Caki2 (cell line): ENCODE measurements around the gene TMEM167B. TPM values are rescaled to one million over a fixed set of nuclear protein-coding genes. Genes with fewer than 3 reads are reported as not detected.

Experiments
- DNase-seq: peaks from one replicate; pipeline ENCODE4 v3.0.0-alpha.2; 2015; ENCODE audit warnings: low read depth
- in situ Hi-C: cut with HindIII; loops from 2 replicates; pipeline ENCODE4 v1.10.0; 2016; ENCODE audit warnings: low sequenced_read_pairs, low pct_unique_long_range_greater_than_20kb, mixed read lengths
- total RNA-seq: library from RNA; depleted of rRNA; stranded (reverse); fragments of >200 nt; shearing (Covaris generic); gene quantifications from 2 replicates; pipeline ENCODE4 v1.2.3, GENCODE V29; 2014; ENCODE audit warnings: low replicate concordance

Gene TMEM167B
- total RNA-seq, 1 experiment from 2014 or later, result 15.1 TPM

DNA sequence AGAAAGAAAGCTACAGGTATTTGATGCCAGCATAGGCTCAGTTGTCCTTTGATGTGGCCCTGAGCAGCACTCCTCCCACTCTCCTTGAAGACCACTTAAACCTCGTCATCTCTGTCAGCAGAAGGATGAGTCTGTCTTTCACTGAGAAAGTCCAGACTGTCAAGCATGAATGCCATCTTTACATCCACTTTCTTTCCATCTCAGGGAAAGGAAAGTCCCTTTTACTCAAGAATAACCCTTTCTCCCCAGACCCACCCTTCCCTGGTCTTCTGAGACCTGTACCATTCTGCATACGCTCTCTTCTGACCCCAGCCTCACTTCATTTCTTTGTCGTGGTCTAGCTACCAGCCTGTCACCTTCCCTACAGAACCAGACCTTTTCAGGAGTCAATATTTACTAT is 19.3 kb downstream of the TMEM167B start:
- in situ Hi-C loops, result no loop called here
- DNase-seq, result no peak

DNA sequence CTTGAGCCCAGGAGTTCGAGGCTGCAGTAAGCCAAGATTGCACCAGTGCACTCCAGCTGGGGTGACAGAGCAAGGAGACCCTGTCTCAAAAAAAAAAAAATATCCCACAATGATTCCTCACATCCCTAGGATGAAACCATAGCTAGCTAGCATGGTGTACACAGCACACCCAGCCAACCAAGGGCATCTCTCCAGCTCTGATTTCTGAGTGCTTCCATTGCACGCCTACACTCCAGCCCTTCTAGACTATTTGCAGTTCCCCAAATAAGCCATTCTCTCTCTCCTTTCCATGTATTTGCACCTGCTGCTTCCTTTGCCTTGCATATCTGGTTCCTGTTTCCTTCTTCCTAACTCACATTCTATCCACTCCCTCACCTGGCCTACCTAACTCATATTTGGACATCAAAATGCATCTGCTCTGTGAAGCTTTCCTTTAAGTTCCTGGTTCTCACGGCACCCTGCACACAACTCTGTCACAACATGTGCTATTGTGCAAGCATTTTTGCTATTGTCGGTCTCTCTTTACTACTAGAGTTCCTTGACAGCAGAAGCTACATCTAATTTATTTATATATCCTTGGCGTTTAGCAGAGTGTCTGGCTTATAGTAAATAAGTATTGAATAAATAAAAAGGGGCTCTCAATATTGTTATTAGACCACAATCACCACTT is 21.0 kb downstream of the TMEM167B start:
- in situ Hi-C loops, result no loop called here
- no peak for DNase-seq

DNA sequence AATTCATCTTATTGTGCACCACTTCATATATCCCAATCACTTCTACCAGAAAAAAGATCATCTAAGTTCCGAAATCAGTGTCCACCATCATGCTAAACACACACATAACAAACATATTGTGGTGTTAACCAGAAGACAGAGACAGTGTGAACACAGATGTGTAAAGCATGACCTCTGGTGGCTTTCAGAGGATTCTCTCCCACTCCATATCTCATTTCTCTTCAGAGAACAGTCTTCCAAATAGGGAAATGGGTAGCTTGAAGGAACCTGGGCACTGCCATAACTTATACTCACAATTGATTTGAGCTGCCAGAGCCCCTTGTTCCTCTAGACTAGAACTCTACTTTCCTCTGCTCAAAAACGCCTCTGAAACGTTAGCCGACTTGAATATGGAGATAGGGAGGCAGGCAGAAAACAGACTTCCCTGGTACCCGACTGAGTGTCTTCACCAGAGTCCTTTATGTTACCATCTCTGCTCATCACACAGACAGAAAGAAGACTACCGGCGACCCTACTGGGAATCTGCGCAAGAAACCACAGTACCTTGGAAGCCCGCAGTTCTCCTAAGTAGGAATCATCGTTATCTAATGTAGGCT is 21.6 kb downstream of the TMEM167B start:
- in situ Hi-C loops, result no loop called here
- peak; percentile 35 for DNase-seq

DNA sequence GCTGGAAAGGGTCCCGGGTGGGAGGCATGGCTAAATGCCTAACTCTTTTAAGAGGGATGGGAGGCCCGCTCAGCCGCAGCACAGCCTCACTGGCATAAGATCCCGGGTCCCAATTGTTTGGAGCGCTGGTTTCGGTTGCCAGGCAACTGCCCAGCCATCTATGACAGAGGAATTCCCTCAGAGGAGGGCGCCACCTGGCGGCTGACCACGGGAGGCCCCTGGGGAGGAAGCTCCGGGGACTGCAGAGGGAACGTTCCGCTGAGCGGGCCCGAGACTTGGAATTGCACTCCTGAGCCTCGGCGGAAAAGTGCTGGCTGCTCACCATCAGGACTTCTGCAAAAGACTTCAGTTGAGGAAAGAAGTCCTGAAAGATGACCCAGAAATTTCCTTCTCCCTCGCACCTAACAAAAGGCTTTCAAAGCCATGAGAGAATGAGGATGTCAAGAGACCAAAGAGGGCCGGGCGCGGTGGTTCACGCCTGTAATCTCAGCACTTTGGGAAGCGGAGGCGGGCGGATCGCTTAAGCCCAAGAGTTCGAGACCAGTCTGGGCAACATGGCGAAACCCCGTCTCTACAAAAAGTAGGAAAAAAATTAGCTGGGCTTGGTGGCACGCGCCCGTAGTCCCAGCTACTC is 22.2 kb downstream of the TMEM167B start:
- in situ Hi-C loops, result no loop called here
- peak; percentile 77 for DNase-seq

DNA sequence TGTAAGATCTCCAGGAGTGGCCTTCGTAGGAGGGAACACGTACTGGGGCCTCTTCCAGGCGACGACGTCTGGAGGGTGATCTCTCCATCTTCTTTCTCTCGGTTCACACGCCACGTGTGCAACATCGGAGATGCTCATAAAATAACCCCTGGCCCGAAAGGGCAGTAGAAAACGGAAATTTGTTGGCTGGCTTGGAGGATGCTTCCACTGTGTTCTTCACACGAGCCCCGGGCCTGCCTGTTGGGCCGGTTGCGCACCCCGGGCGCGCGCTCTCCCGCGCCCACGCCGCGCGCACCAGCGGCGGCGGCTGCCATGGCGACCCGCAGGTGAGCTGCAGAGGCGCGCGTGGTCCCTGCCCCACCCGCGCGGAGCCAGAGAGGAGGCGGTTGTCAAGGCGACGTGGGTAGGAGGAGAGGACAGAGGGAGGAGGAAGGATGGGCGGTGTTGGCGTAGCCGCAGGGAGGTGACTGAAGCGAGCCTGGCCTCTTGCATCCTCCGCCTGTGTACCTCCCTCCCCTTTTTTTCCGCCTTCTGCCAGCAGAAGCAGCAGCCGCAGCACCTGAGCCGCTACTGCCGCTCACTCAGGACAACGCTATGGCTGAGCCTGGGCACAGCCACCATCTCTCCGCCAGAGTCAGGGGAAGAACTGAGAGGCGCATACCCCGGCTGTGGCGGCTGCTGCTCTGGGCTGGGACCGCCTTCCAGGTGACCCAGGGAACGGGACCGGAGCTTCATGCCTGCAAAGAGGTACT is 23.2 kb downstream of the TMEM167B start, which contains the start of gene ELAPOR1:
TSS of gene ELAPOR1 (plus strand) at position 526 of the 752 bp plus-strand sequence. CDS start at position 595, 69 bp downstream.
- in situ Hi-C loops, result no loop called here
- DNase-seq, result no peak

DNA sequence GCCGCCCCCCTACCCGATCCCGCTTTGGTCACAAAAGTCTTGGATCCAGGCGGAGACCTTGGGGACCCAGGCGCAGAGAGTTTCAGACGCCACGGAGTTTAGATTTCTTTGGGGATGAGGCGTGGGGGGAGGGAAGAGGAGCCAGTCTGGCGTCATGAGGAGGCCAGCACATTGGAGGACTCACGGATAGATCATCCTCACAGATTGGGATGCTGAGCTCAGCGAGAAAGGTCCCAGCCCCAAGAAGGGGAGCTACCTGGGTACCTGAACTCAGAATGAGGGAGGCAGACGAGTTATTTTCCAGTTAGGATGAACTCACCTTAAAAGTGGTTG is 23.7 kb downstream of the TMEM167B start:
- in situ Hi-C loops, result no loop called here
- DNase-seq, result no peak

DNA sequence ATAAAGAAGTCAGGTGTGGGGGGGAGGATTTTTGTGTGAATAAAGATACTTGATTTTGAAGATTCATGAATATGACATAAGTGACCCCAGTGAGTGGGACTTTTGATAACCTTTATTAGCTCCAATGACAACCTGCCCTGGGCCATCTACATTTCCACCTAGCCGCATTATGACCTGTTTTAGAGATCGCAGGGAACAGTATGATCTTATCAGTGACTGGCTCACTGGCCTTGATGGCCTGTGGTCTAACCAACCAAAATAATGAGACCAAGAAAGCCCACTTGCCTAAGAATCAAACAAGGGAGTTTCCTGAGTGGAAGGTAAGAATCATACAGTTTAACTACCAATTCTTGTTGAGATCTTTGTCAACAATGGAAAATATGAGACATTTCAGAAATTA is 25.1 kb downstream of the TMEM167B start:
- in situ Hi-C loops, result no loop called here

DNA sequence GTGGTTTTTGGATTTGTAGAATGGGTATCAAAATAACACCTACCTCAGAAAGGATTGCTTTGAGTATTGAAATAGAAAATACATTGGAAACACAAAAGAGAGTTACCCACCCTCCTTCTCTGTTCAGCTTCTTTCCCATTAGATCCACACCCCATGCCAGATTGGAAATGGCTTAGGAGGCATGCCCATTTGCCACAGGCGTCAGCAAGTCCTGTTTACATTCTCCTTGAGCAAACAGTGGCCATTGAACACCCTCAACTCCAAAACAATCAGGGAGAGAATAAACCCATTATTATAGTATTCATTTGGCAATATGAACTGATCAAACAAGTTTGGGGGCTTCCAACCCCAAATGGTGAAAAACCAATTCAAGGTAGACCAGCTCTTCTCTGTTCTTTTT is 25.7 kb downstream of the TMEM167B start:
- in situ Hi-C loops, result no loop called here
- DNase-seq, result no peak

More for the DNA sequence above, 25.1 kb downstream of the TMEM167B start:
- no peak for DNase-seq

DNA sequence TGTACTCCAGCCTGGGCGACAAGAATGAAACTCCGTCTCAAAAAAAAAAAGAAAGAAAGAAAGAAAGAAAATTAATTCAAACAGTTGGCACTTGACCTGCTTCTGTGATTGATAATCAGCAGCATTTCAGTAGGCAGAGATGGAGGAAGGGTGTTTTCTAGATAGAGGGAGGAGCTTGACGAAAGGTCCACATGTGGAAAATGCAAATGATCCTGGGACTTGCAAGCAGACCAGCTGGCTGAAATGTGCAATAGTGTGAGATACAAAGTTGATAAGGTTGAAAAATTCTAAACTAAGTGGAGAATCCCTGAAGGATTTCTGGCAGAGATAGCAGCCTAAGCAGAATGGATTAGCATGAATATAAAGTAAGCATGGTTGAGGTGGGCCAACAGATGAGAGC is 27.5 kb downstream of the TMEM167B start:
- no peak for DNase-seq

DNA sequence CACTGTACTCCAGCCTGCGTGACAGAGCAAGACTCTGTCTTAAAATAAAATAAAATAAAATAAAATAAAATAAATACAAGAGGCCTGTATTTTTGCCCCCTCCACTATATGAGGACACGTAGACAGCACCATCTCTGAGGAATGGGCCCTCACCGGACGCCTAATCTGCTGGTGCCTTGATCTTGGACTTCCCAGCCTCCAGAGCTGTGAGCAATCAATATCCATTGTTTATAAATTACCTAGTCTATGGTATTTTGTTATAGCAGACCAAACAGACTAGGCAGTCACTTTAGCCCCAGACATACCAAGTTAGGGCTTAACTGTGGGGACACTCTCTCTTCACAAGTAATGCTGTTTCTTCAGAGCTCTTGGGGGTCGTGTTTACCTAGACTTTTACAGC is 29.8 kb downstream of the TMEM167B start:
- DNase-seq, result no peak
- in situ Hi-C loops, result no loop called here

More for the DNA sequence above, 27.5 kb downstream of the TMEM167B start:
- in situ Hi-C loops, result no loop called here

DNA sequence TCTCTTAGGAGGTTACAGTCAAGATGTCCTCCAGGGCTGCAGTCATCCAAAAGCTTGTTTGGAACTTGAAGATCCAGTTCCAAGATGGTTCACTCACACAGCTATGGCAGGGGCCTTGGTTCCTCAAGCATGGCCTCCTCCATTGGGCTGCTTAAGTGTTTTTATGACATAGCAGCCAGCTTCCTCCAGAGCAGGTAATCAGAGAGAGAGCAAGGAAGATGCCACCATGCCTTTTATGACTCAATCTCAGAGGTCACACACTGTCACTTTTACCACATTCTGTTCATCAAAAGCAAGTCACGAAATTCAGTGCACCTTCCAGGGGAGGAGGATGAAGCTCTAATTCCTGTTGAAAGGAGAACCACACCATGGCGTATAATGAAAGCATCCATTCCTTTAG is 40.5 kb downstream of the TMEM167B start:
- no peak for DNase-seq
- in situ Hi-C loops, result no loop called here

DNA sequence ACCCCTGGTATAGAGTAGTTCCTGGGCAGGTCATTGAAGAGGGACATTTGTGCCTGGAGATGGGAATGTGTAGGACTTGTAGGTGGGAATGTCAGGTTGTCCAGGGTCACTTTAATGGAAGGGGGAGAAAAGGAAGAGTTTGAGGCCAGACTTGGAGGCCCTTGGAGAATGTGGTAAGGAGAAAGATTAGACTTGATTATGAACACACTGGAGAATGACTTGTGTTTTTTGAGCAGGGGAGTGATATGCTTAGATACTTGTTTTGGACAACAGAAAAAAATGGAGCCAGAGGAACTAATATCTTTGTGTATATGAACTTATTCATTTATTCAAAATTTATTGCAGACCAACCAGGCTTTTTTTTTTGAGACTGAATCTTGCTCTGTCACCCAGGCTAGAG is 41.2 kb downstream of the TMEM167B start:
- in situ Hi-C loops, result no loop called here
- DNase-seq, result no peak

DNA sequence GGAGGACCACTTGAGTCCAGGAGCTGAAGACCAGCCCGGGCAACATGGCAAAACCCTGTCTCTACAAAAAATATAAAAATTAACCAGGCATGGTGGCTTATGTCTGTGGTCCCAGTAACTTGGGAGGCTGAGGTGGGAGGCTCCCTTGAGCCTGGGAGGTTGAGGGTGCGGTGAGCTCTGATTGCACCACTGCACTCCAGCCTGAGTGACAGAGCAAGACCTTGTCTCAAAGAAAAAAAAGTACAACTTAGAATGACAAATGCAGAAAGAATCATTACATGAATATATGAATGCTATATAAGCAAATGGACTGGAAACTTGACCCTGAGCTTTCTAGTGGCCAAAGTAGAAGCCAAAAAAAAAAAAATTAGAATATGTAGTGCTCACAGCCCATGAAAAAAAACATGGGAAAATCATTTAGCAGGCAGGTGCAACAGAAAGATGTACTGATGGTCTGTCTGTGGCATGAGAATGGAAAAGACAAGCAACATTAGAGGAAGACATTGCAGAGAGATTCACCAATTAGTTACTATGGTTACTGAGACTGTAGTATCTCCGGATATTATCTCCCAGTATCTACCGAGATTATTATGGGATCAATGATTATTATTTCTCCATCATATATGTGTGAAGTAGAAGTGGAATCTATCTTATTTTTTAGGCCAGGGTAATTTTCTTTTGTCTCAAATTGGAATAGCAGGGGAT is 42.6 kb downstream of the TMEM167B start:
- DNase-seq, result peak; percentile 6
- in situ Hi-C loops, result no loop called here

DNA sequence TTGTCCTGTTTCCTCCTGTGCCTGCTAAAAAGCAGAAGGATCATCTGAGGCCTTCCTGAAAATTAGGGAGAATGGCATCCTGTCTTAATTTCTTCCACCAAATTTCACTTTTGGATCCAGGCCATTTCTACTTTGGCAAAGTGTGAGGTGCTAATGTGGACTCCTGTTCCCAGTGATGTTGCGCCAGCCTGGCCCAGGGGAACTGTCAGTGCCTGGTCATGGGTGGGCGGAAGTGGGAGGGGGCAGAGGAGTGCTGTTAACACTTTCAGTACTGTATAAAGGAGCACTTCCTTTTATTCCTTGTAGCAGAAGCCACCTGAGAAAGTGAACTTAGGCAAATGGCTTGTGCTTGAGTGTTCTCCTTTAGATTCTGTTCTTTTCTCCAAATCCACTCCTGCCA is 43.3 kb downstream of the TMEM167B start:
- DNase-seq, result no peak
- in situ Hi-C loops, result no loop called here

DNA sequence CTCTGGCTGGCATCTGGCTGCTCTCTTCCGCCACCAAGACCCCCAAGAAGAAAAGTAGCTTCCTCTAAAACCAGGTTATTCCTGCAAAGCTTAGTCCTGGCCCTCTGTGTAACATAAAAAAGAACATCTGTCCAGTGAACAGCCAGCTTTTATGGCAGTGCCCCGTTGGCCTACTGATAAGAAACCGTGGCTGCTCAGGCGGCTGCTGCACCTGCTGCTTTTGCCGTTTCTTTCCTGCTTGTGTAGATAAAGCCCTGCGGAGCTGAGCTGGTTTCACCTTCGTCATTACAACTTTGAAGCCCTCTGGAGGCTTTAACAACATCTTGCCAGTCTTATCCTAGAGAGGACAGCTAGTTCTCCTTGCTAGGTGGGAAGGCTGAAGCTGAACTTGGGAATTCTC is 43.9 kb downstream of the TMEM167B start:
- DNase-seq, result no peak
- in situ Hi-C loops, result no loop called here

DNA sequence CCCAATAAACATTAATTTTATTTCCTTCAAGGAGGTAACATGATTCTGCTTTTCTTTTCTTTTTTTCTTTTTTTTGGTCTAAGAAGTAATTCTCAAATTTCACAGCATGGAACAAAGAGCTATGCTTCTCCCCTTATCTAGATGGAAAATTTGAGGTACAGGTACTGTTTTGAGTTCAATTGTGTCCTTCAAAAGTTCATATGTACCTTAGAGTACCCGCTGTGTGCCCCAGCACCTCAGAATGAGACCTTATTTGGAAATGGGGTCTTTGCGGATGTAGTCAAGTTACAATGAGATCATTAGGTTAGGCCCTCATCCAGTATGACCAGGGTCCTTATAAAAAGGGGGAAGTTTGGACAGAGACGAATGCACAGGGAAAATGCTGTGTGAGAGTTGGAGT is 45.4 kb downstream of the TMEM167B start:
- no peak for DNase-seq
- in situ Hi-C loops, result no loop called here

DNA sequence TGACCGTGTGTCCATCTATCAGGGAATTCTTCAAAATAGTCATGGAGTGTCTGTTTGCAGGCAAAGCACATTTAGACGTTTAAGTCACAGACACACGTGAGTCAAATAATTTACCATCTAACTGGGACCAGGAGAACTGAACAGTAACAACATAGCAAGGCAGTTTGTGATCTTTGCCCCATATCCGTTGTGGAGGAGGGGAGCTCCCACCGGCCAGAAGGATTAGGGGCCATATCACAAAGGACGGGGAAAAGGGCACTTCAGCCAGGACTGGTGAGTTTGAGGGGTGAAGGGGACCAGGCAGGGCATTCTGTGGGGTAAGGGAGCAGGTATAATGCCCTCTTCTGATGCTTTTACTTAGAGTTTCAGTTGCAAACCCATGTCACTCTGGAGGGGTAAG is 46.2 kb downstream of the TMEM167B start:
- in situ Hi-C loops, result no loop called here

DNA sequence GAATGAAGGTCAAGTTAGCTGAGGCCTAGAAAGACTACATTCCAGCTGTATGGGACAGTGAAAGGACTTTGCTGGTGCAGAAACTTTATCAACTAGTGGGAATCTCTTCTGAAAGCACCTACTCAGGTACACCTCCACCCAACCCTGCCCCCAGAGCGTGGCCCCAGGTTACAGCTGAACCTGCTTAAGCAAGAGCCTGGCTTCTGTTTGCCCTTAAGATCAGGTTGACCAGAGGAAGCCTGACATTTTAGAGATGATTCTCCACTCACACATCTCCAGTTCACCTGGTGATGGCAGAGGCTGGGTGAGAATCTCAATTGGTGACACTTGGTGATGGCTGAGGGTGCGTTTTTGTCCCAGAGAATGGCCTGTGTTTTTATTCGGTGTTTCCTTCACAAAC is 47.4 kb downstream of the TMEM167B start:
- DNase-seq, result no peak
- in situ Hi-C loops, result no loop called here

More for the DNA sequence above, 46.2 kb downstream of the TMEM167B start:
- DNase-seq, result no peak
